ENCODE results near the gene KCNMB4.

Gene KCNMB4

DNA sequence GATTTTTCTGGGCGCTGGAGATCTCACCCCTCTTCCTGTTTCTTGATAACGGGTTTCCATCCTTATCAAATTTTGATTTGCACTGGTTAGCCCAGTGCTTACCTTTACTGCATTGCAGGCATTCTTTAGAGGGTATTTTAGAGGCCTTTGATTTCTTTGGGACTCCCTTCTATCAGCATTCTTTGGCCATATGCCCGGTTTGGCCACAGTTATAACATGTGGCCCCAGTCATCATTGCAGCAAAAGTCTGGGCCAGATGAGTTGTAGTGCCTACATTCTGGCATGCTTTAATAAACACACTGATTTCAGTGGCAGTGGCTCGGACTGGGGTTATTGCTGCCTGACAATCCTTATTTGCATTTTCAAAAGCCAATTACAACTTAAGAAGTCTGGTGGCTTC is 82.3 kb downstream of the KCNMB4 start:
- no peak for DNase-seq

DNA sequence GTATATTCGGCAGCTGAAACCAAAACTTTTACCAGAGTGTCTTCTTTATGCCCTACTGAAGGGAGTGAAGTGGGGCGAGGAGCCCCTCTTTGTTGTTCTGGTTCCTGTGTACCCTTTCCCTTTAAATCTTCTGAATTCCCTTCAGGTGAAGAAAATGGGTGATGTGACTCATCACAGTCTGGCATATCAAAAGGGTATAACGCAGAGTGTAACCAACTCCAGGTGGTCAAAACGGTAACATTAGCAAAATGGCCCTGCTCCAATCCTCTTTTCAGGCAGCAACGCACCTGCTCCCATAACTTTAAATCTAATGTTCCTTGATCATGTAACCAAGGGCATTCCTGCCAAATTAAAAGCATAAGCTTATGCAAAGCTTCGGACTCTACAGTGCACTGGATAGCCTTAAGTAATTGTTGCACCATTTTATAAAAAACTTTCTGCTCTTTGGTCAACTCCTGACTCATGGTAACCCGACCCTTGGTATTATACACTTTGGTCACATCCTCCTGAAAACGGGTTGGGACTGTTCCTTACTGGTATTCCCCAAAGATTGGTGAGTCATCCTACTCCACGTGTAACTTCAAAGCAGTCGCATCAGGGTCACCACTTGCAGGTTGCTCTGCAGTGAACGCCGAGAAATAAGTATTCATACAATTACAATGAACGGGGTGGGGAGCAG is 83.1 kb downstream of the KCNMB4 start:
- no peak for DNase-seq

- DNase-seq: no peak
Measured at GRCh38 chr12:70449753-70450341, 83.8 kb downstream of the KCNMB4 start.

GRCh38 chr12:70451528-70451927 is 85.4 kb downstream of the KCNMB4 start:
- no peak for DNase-seq

GRCh38 chr12:70456953-70457352 is 90.9 kb downstream of the KCNMB4 start:
- no peak for DNase-seq

DNA sequence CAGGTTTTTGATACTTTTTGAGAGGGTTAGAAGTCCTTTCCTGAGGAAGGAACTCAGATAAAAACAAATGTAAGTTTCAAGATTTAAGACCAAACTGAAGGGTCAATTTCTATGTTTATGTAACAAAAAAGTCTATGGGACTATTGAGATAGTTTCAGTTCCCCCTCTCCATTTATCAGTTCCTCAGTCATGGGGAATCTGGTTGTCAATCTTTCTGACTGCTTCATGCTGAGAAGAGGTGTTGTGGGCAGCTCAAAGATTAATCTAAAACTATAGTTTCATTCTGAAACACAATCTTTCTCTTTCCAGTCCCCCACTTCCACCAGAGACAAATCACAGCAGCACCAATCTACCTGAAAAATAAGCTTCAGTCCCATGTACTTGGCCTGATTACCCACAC is 93.7 kb downstream of the KCNMB4 start:
- peak; percentile 4 for DNase-seq

DNA sequence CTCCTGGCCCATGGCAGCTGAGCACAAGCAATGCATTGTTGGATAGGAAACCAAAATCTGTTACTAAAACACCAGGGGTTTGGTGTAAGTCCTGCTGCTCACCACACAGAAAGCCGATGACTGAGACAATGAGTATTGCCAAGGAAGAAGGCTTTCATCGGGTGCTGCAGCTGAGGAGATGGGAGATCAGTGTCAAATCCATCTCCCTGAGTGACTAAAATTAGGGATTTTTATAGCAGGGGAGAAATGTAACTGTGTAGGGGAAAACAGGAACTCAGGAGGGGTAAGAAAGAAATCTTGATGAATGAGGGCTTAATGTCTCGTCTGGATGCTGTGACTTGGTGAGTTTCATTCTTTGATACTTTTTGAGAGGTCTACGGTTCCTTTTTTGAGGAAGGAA is 97.9 kb downstream of the KCNMB4 start:
- no peak for DNase-seq

DNA sequence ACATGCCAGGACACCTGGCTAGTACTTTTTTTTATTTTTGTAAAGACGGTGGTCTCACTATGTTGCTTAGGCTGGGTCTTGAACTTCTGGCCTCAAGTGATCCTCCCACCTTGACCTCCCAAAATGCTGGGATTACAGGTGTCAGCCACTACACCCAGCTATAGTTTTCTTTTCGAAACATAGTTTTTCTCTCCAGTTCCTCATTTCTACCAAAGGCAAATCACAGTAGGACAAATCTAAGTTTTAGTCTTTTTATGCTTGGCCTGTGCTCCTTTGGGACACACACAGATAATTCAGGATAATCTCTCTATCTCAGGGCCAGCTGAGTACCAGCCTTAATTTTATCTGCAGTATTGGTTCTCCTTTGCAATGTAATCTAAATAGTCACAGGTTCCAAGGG is 100.7 kb downstream of the KCNMB4 start:
- DNase-seq: no peak

- DNase-seq: no peak
Measured at GRCh38 chr12:70467476-70467875, 101.4 kb downstream of the KCNMB4 start.

- DNase-seq: no peak
Measured at GRCh38 chr12:70467918-70468733, 102.0 kb downstream of the KCNMB4 start.

- no peak for DNase-seq
Measured at GRCh38 chr12:70468741-70469140, 102.7 kb downstream of the KCNMB4 start.

DNA sequence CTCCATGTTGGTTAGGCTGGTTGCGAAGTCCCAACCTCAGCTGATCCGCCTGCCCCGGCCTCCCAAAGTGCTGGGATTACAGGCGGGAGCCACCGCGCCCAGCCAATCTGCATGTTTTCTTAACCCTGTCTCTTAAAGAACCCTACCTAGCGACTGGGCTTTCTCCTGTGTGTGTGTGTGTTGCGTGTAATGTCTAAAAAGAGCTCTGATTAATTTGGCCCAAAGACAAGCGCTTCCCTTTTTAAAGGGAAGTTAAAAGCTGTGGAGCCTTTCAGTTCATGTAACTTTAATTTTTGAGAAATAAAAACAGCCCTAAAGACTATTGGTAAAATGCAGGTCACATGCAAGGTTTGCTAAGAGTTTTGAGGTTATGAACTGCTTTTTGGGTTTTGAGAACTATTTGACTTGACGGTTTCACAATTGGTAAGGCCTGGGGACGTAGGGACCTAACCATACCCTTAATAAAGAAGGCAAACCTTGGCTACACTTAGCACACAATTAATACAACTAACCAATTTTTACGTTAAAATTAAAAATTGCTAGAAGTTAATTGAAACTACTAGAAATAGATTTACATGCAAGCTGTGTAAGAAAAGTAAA is 103.2 kb downstream of the KCNMB4 start:
- no peak for DNase-seq

GRCh38 chr12:70482764-70483163 is 116.7 kb downstream of the KCNMB4 start:
- DNase-seq: no peak
